Activated CD4-positive, alpha-beta T cell treated with anti-CD3 and anti-CD28 coated beads, Interleukin-2, Interleukin-6, amounts not matched to agents 100 ng/mL and 50 ng/mL, durations not matched to agents 16 hours and 8 hours (primary cell): Measurements from ENCODE around the gene OR3A2.
A peak's percentile ranks its signal among the peaks of the same experiment; 100 is the strongest.
"Not testable (repeated sequence)": the region's sequence is repeated elsewhere in the genome, so short reads cannot be mapped to it uniquely, and the experiment has no call there.

Experiments
- DNase-seq: peaks from one replicate; pipeline ENCODE4 v3.0.0-alpha.2; 2020

OR3A2 gene

GRCh38 chr17:3385869-3386816 lies at the start of gene OR3A2:
TSS of gene OR3A2 (minus strand) at chr17:3386308.
- DNase-seq, result peak; percentile 9

DNA sequence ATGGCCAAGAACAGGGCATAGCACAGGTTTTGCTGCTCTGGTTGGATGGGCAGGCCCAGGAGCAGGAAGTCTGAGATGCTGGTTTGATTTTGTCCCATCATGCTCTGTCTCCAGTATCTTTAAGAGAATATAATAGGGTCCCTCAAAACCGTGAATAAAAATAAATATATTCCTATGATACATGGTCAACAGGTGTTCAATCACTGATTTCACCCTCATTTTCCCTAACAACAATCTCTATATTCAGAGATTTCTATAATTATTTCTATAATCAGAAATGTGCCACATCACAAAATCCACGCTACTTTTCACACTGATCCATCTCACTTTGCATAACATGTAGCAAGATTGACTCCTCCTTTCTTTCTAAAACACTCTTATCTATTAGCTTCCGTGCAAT lies 47.6 kb upstream of the OR3A2 start, which contains the start of gene OR1E2:
OR1E2 (minus strand) TSS at position 101 of the 400 bp plus-strand sequence; CDS start at position 101, 0 bp downstream.
- no peak for DNase-seq

DNA sequence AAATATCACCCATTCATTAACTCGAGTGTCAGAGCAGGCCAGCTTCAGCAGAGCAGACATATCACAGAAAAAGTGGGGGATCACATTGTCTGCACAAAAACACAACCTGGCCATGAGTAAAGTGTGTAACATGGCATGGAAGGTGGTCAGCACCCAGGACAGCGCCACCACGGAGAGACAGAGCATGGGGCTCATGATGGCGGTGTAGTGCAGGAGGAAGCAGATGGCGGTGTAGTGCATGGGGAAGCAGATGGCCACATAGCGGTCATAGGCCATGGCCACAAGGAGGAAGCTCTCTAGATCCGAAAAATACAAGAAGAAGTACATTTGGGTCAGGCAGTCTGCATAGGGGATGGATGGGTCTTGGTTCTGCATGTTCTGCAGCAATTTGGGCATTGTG lies 47.1 kb upstream of the OR3A2 start:
- peak; percentile 11 for DNase-seq

DNA sequence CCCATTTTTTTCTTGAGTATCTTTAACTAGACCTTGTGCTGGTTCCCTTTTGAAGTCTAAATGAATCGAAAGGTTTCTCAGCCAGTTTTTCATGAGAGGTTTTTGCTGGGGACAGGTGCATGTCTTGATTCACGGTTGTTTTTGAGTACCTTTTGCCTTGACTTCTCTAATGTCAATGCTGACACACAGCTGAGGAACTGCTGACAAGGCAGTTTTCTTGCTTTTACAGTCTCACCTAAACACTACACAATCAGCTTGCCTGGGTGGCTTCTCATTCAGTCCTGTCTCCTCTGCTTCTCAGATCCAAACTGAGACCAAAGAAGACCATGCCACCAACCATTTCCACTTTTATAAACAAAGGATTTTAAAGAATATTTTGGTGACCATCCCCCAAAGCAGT lies 32.1 kb upstream of the OR3A2 start:
- DNase-seq, result no peak

GRCh38 chr17:3415610-3416009 lies 29.5 kb upstream of the OR3A2 start:
- DNase-seq, result no peak

DNA sequence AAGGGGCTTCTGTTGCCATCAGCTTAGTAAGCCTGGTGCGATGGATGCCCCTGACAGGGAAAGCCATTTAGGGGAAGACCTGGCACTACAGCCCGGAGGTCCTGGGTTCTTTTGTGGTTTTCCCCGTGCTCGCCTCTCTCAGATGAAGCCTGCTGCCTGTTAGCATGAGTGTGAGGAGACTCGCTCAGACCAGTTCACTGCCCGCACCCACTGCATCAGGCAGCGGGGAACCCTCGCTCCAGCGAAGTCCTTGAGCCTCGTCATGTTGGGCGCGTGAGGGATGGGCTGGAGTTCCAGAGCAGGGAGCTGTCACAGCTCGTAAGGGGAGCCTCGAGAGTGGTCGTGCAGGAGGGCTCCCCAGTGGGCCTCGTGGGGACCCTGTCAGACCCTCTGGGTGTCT lies 26.1 kb upstream of the OR3A2 start:
- DNase-seq, result not testable (repeated sequence)

GRCh38 chr17:3411070-3411469 lies 25.0 kb upstream of the OR3A2 start, which contains the start of gene OR3A3:
TSS of gene OR3A3 (plus strand) at chr17:3411370.
- DNase-seq, result no peak

DNA sequence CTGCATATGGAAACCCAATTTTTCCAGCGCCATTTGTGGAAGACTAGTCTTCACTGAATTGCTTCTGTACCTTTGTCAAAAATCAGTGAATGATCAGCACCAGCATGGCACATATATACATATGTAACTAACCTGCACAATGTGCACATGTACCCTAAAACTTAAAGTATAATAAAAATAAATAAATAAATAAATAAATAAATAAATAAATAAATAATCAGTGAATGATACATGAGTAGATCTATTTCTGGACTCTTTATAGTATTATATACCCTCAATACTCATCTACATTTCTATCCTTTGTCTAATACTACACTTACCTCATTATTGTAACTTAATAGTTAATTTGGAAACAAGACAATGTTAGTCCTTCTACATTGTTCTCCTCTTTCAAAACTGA lies 17.7 kb upstream of the OR3A2 start:
- DNase-seq, result not testable (repeated sequence)

DNA sequence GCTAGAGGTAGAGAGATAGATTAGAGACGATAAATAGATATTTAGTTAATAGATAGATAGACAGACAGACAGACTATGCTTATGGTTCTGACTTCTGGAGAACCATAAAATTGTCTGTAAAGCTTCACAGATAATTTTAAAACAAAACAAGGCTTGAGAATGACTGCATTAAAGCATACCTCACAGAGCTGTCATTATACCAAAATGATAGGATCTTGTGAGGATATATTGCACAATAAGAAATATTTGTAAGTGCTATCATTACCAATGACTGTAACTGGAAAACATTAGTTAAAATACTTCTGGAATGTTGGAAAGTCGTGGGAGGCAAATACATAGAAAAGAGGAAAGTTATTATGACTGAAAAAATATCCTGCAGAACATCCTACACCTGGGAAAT lies 15.7 kb upstream of the OR3A2 start:
- DNase-seq, result no peak

GRCh38 chr17:3400055-3400454 lies 13.9 kb upstream of the OR3A2 start:
- no peak for DNase-seq

- DNase-seq, result no peak
Observed at GRCh38 chr17:3398310-3398709, 12.2 kb upstream of the OR3A2 start, which contains the start of gene OR1E1. TSS of gene OR1E1 (minus strand) at chr17:3398410. CDS start at chr17:3398410, 0 bp downstream.

- DNase-seq, result not testable (repeated sequence)
Observed at GRCh38 chr17:3397801-3398200, 11.7 kb upstream of the OR3A2 start.

DNA sequence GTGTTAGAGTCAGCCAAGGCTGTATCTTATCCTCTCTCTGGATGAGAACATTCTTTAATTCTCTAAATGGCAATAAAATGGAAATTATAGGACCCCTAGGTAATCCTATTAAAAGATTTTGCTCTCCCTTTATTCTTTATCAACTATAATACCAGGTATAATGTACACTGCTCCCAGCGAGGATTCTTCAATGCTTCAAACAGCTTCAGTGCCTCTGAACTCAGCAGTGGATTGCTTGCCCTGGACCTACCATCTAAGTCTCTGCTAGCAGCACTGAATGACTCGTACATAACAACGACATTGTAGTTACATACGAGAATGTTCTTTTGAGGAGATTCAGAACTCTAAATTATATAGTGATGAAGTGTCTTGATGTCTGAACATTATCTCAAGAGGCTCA lies 3.7 kb upstream of the OR3A2 start:
- no peak for DNase-seq

GRCh38 chr17:3381957-3382356 lies 4.2 kb downstream of the OR3A2 start:
- DNase-seq, result no peak

GRCh38 chr17:3378321-3378720 lies 7.8 kb downstream of the OR3A2 start:
- no peak for DNase-seq

DNA sequence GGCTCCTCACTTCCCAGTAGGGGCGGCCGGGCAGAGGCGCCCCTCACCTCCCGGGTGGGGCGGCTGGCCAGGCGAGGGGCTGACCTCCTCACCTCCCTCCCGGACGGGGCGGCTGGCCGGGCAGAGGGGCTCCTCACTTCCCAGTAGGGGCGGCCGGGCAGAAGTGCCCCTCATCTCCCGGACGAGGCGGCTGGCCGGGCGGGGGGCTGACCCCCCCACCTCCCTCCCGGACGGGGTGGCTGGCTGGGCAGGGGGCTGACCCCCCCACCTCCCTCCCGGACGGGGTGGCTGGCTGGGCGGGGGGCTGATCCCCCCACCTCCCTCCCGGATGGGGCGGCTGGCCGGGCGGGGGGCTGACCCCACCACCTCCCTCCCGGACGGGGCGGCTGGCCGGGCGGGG lies 14.9 kb downstream of the OR3A2 start:
- DNase-seq, result not testable (repeated sequence)

GRCh38 chr17:3342782-3343181 lies 43.3 kb downstream of the OR3A2 start:
- DNase-seq, result not testable (repeated sequence)

DNA sequence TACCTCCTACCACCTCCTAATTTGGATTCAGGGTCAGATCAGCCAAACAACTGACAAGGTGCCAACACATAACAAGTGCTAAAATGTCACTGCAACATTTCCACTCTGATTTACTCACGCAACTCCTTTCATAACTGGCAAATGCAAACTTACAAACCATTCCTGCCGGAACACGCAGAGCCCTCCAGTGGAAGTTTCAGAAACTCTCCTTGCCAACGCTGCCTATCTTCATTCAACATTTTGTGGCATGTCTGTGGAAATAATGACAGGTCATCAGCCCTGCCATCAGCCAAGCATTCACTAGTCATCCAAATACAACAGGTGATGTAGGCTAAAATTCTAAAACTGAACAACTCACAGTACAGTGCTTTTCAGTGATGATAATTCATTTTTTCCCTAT lies 50.2 kb downstream of the OR3A2 start:
- no peak for DNase-seq

DNA sequence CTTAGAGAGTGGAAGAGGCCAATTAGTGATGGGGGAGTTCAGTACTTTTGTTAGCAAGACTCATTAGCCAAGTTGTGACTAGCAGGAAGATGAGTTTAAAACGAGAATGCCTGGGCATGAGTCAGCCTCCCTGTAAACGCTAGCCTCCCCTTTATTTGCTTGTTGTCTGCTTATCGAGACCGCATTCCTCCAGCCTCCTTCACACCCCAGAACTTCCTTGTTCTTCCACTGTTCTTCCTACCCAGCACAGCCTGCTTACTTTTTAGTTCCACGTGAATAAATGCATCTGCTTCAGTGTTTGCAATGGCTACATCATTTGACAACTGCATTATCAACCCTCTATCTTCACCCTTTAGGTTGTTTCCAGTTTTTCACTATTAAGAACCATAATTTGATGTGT lies 67.8 kb downstream of the OR3A2 start:
- no peak for DNase-seq

DNA sequence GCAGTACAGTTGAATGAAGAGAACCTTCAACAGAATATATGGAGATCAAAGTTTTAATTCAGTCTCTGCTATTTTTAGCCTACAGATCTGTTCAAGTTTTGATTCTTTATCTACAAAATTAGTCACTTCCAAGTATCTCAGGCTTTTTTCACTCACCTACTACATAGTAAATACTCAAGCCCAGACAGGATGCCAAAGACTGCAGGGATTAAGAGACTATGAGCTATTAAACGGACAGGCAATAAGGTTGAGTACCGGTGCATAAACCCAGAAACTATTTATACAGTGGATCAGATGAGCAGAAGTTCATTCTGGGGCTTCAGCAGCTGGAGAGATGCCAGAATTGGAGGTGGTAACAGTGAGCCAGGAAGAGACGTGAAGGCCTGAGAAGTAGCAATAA lies 69.3 kb downstream of the OR3A2 start:
- DNase-seq, result no peak

DNA sequence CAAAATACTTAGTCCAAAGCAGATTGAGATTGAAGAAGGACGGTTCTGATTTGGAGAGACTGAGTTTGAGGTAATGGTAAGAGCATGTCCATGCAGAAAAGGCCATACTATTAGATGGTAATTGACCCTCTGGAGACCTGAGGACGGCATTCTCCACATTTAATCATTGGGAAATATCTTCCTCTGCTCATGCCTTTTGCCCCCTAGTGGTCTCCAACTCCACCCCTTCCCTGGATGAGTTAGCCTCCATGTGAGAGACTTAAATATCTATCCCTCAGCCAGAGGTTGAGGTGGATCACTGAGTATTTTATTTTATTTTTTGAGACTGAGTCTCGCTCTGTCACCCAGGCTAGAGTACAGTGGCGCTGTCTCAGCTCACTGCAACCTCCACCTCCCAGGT lies 77.5 kb downstream of the OR3A2 start:
- DNase-seq, result no peak

GRCh38 chr17:3298260-3298659 lies 87.8 kb downstream of the OR3A2 start, which contains the start of gene OR3A1:
TSS of gene OR3A1 (minus strand) at chr17:3298360. CDS start at chr17:3292582, 5,778 bp downstream.
- DNase-seq, result no peak

DNA sequence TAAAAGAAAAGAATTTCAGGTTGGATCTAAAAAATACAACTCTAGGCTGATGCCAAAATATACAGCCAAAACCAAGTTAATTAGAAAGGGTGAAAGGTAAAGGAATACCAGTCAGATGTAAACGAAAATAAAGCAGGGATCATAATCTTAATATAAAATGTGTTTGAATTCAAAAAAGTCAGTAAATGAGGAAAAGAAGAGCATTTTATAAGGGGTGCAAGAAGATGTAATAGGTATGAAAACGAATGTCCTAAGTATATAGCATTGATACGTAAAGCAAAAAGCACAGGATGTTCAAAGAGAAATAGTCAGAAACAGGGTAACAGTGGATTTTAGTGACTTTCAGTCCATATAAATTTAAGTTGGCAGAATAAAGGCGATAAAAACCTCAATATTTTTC lies 90.5 kb downstream of the OR3A2 start:
- DNase-seq, result no peak

DNA sequence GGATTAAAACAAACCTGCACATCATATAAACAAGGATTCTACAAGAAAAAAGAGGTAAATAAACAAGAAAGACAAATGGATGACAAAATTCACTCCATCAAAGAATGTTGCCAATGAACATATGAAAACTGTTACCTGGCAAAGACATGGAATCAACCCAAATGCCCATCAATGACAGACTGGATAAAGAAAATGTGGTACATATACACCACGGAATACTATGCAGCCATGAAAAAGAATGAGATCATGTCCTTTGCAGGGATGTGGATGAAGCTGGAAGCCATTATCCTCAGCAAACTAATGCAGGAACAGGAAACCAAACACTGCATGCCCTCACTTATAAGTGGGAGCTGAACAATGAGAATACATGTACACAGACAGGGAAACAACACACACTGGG lies 92.6 kb downstream of the OR3A2 start:
- DNase-seq, result not testable (repeated sequence)
